ENCODE data around the gene HTRA3.

Gene HTRA3

GRCh38 chr4:8250227-8250626 lies 19.3 kb upstream of the HTRA3 start:
- DNase-seq, result no peak

GRCh38 chr4:8250637-8251036 lies 18.9 kb upstream of the HTRA3 start:
- DNase-seq, result no peak

GRCh38 chr4:8251110-8251883 lies 18.3 kb upstream of the HTRA3 start:
- no peak for DNase-seq

GRCh38 chr4:8252301-8253173 lies 17.0 kb upstream of the HTRA3 start:
- peak; percentile 75 for DNase-seq

- DNase-seq, result no peak
Observed at GRCh38 chr4:8254076-8254475, 15.5 kb upstream of the HTRA3 start.

GRCh38 chr4:8255698-8256441 lies 13.7 kb upstream of the HTRA3 start:
- no peak for DNase-seq

DNA sequence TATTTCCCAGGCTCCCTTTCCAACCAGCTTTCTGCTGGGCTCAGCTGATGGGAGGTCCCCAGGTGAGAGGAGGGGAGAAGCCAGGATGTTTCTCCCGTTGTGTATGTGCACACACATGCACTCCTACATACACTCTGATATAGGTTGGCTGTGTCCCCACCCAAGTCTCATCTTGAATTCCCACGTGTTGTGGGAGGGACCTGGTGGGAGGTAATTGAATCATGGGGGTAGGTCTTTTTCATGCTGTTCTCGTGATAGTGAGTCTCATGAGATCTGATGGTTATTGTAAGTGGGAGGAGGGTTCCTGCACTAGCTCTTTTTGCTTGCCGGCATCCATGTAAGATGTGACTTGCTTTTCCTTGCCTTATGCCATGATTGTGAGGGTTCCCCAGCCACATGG lies 11.7 kb upstream of the HTRA3 start:
- no peak for DNase-seq

DNA sequence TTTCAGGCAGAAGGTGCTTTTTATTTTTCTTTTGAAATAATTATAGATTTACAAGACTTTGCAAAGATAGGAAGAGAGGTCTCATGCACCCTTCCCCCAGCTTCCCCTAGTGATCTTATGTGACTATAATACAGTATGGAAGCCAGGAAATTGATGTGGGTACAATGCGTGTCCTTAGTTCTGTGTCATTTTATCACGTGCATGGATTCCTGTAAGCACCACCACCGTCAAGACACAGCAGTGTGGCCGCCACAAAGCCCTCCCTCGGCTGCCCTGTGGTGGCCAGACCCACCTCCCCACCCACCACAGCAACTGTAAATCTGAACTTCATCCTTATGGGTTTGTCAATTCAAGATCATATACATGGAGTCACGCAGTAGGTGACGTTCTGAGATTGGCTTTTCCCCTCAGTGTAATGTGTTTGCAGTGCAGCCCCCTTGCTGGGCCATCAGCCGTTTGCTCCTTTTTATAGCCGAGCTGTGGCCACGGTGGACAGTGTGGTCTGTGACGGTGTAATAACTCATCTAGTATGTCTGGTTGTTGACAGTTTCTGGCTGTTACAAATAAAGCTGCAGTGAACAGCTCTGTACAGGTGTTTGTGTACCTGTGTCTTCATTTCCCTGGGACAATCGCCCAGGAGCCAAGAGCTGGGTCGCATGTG lies 10.9 kb upstream of the HTRA3 start:
- no peak for DNase-seq

GRCh38 chr4:8259743-8260430 lies 9.7 kb upstream of the HTRA3 start:
- DNase-seq, result no peak

DNA sequence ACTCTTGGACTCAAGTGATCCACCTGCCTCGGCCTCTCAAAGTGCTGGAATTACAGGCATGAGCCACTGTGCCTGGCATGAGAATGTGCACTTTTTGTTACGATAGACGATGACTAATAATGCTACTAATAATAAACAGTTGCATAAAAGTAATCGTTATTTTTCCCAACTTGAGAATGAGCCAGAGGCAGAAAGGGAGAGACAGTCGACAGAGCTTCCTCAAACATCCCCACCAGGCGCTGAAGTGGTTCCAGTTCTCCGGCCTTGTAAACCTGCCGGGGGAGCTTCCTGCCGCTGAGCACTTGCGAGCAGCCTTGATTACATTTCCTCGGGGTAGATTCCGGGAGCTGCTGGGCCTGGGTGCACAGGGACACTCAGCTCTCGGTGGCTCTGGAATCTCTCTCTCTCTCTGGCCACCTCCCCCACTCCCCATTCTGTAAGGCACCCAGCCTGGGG lies 8.9 kb upstream of the HTRA3 start:
- no peak for DNase-seq

GRCh38 chr4:8261851-8262535 lies 7.6 kb upstream of the HTRA3 start:
- peak; percentile 32 for DNase-seq

DNA sequence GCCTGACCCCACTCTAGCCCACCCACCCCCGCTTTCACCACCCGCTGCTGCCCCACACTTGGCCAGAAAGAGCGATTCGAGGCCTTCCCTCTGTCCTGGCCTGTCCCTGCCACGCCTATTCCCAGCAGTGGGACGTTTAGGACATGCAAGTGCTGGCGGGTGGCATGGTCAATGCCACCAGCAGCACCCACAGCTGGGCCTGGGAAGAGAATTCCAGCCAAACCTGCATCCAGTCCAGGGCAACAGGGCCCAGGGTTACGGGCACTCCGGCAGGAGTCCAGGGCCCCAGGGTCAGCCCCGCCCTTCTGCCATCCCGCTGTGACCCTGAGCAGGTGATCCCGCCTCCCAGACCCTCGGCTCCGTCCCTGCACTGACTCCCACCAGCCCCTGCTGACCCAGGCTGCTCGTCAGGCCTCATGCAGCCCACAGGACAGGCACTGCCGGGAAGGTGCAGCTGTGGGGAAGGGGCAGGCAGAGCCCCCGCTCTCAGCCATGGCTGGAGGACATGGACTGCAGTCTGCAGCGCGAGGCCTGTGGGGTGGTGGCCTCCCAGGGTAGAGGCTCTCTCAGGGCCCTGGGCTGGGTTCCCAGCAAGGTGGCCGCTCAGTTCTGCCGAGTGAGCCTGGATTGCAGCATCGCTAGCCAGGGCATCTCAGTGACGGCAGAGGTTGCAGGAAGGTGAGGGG lies 6.8 kb upstream of the HTRA3 start:
- DNase-seq, result no peak

- DNase-seq, result no peak
Observed at GRCh38 chr4:8263397-8263796, 6.2 kb upstream of the HTRA3 start.

DNA sequence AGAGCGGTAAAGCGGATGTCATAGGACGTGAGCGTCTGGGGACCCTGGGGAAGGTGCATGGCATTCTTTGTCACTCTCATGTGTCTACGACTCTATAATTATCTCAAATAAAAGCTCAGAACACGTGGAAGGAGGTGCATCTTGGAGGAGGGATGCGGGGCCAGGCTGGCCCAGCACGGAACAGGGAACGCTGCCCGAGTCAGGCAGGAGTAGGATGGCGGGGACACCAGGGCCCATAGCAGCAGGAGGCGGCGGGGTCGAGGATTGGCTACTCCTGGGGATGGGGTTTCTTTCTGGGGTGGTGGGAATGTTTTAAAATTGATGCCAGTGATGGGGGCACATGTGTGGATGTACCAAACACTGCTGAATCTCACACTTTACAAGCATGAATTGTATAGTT lies 5.4 kb upstream of the HTRA3 start:
- no peak for DNase-seq

GRCh38 chr4:8265171-8265929 lies 4.2 kb upstream of the HTRA3 start:
- no peak for DNase-seq

- DNase-seq, result no peak
Observed at GRCh38 chr4:8266088-8266487, 3.5 kb upstream of the HTRA3 start.

- DNase-seq, result no peak
Observed at GRCh38 chr4:8266508-8266907, 3.0 kb upstream of the HTRA3 start.

GRCh38 chr4:8267077-8267476 lies 2.5 kb upstream of the HTRA3 start:
- DNase-seq, result peak; percentile 86

- DNase-seq, result no peak
Observed at GRCh38 chr4:8268211-8268610, 1.3 kb upstream of the HTRA3 start.

DNA sequence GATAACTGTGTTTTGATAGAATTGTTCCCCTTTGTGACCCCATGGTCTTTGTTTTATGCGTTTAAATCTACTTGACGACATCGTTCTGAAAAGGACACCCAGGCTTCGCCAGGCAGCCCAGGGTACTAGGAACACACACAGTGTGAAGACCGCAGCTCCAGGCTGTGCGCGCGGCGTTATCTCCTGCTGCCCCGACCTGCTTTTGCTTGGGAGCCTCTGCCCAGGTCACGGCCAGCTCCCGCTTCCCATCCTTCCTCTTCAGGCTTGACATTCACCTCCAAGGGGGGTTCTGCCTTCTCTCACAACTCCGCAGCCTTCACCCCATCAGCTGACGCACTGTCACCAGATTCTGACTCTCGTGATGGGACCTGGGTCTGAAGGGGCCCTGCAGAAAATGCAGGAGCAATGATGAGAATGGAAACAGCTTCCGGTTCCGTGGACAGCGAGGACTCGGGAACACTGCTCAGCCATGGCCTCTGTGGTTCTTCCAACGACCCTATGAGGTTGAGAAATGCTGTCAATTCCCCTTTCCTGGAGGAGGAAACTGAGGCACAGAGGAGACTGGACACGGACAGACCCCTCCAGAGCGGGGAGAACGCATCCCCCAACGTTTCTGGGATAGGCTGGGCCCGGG lies 536 bp upstream of the HTRA3 start:
- DNase-seq, result no peak

All from hematopoietic multipotent progenitor cell treated with erythropoietin and hydrocortisone succinate and interleukin-3 and kit ligand, for 6 days (in vitro differentiated cells).